Measurements from ENCODE around the gene RIPOR2.

DNA sequence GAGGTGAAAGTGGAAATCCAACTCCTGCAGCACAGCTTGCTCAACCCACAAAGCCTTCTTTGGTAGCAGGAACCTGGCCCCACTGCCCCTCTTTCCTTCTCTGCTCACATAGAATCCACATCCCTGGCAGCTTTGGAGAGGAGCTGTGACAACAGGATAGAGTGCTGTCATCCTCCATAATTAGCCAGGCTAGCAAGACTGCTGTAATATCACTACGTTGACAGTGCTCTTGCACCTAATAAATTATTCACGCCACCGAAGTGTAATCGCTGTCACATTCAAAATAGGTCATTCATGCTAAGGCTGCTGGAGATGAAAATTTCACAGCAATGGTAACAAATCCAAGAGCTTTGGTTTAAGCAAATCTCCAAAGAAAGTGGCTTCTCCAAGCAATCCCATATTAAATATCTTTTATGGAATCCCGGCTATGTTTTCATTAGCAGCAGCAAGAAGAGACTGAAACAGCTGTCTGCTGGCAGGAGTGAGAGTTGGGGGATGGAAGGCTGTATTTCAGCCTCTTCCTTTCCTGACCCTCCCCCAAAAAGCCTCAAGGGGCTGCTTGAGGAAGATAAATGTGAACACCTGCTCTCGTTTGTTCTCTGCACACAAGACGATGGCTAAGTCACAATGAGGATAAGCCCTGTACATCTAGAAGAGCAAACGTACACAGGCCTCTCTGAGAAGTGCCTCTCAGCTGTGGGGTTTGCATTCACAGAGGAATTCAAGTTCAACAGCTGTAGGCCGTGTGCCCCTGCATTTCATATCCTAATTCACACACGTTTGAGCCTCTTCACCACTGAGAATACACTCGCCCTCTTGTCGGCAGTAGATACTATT, 16.5 kb downstream of the RIPOR2 start:
- TF ChIP-seq, protein P1, sequence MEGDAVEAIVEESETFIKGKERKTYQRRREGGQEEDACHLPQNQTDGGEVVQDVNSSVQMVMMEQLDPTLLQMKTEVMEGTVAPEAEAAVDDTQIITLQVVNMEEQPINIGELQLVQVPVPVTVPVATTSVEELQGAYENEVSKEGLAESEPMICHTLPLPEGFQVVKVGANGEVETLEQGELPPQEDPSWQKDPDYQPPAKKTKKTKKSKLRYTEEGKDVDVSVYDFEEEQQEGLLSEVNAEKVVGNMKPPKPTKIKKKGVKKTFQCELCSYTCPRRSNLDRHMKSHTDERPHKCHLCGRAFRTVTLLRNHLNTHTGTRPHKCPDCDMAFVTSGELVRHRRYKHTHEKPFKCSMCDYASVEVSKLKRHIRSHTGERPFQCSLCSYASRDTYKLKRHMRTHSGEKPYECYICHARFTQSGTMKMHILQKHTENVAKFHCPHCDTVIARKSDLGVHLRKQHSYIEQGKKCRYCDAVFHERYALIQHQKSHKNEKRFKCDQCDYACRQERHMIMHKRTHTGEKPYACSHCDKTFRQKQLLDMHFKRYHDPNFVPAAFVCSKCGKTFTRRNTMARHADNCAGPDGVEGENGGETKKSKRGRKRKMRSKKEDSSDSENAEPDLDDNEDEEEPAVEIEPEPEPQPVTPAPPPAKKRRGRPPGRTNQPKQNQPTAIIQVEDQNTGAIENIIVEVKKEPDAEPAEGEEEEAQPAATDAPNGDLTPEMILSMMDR (conservative IDR thresholded peaks at IDR 0.05; ENCODE audit: low read depth in 2 of 2) = no peak
- no peak for TF ChIP-seq POLR2AphosphoS5 (IDR thresholded peaks at IDR 0.05; ENCODE audit: low read depth)

All from GM23338 (cell line).